ENCODE measurements around the gene VPS51. TPM values are rescaled to one million over a fixed set of nuclear protein-coding genes. Genes with fewer than 3 reads are reported as not detected.

The VPS51 gene
- total and polyA plus RNA-seq, 2 of the 13 experiments (the other 11 are each of a cell fraction or from before 2014, with no cell fraction given), result 76.3 to 90.6 TPM

GRCh38 chr11:65134952-65135632 is 39.1 kb downstream of the VPS51 start (continued):
- TF ChIP-seq TFE3 (CRISPR knock-in tag; IDR thresholded peaks at IDR 0.05) (no peak), POLR2G (IDR thresholded peaks at IDR 0.05; ENCODE audit: low read depth, low read length) (peak; percentile 76), SNAPC5 (CRISPR knock-in tag; IDR thresholded peaks at IDR 0.05; ENCODE audit: borderline replicate concordance) (no peak), TFDP1 (CRISPR knock-in tag; IDR thresholded peaks at IDR 0.05; ENCODE audit: borderline replicate concordance) (peak; percentile 11; the same call in 1 of the 2 replicates), MATR3 (CRISPR knock-in tag; IDR thresholded peaks at IDR 0.05) (no peak), IRF9 (CRISPR knock-in tag; IDR thresholded peaks at IDR 0.05; ENCODE audit: borderline replicate concordance) (no peak), FOSL2 (CRISPR knock-in tag; IDR thresholded peaks at IDR 0.05) (no peak), GLI4 (CRISPR knock-in tag; IDR thresholded peaks at IDR 0.05; ENCODE audit: borderline replicate concordance) (no peak), TEF (CRISPR knock-in tag; IDR thresholded peaks at IDR 0.05) (no peak), ZNF646 (CRISPR knock-in tag; IDR thresholded peaks at IDR 0.05) (no peak), ELF4 (CRISPR knock-in tag; IDR thresholded peaks at IDR 0.05; ENCODE audit: borderline replicate concordance) (no peak), ZKSCAN8 (CRISPR knock-in tag; IDR thresholded peaks at IDR 0.05; ENCODE audit: borderline replicate concordance) (no peak), MYPOP (CRISPR knock-in tag; IDR thresholded peaks at IDR 0.05) (0 out of 2 replicates have a peak, but pooled peaks have one; percentile 22), RFXAP (CRISPR knock-in tag; IDR thresholded peaks at IDR 0.05; ENCODE audit: borderline replicate concordance) (peak; percentile 95), ZNF550 (CRISPR knock-in tag; IDR thresholded peaks at IDR 0.05; ENCODE audit: borderline replicate concordance) (no peak), MAFK (conservative IDR thresholded peaks at IDR 0.05 in 1 of 2, IDR thresholded peaks at IDR 0.05 in 1 of 2; ENCODE audit: low read length in 2 of 2) (no peak)
